Measurements from ENCODE around the gene CDS1. TPM values are rescaled to one million over a fixed set of nuclear protein-coding genes. Genes with fewer than 3 reads are reported as not detected.
"Not testable (repeated sequence)": the region's sequence is repeated elsewhere in the genome, so short reads cannot be mapped to it uniquely, and the experiment has no call there.

CDS1 gene
- total and polyA plus RNA-seq, 12 donors, result 0.28 to 1.2 (median 0.52) TPM

- ATAC-seq (peak in 1 of 8 donors; percentile 7), DNase-seq (no peak)
- WGBS, 2 donors, result 90 to 95% methylated on average over 5 of the region's 5 CpGs
- no peak for TF ChIP-seq CTCF (IDR thresholded peaks at IDR 0.05)
- peaks cover 0 to 100% (median 35%) of the 10 kb centered on the region in 9 donors for H3K36me3 ChIP-seq
- no peaks in the 10 kb centered on the region for H3K9me3 ChIP-seq
- H3K4me3 ChIP-seq, result no peak overlapping the region
- no peaks in the 10 kb centered on the region for H3K27me3 ChIP-seq
- peaks cover 4 to 28% (median 17%) of the 10 kb centered on the region in 9 donors for H3K4me1 ChIP-seq
- no peak overlapping the region for H3K27ac ChIP-seq
- intact Hi-C loops (cut with DNase I), result no loop called here
Measured at GRCh38 chr4:84677995-84678394, 95.1 kb downstream of the CDS1 start.

- intact Hi-C loops (cut with DNase I), result no loop called here
- H3K9me3 ChIP-seq, result no peaks in the 10 kb centered on the region
- WGBS, 2 donors, result 92 to 93% methylated on average over 14 of the region's 14 CpGs
- H3K36me3 ChIP-seq, result peaks cover 0 to 100% (median 44%) of the 10 kb centered on the region in 9 donors
- ATAC-seq (no peak), DNase-seq (no peak)
- no peak for TF ChIP-seq CTCF (IDR thresholded peaks at IDR 0.05)
- no peak overlapping the region for H3K27ac ChIP-seq
- no peaks in the 10 kb centered on the region for H3K27me3 ChIP-seq
- H3K4me3 ChIP-seq, result no peak overlapping the region
- peaks cover 4 to 34% (median 22%) of the 10 kb centered on the region in 9 donors for H3K4me1 ChIP-seq
Measured at GRCh38 chr4:84678976-84679744, 96.2 kb downstream of the CDS1 start.

GRCh38 chr4:84680956-84681355 is 98.0 kb downstream of the CDS1 start:
- intact Hi-C loops (cut with DNase I), result loop anchor here in 1 of 10 donors (5.0 kb wide), 1 partner anchor 99 kb away; the partner anchor contains the start of gene CDS1
- Histone ChIP-seq H3K4me3 (no peak overlapping the region), H3K27me3 (no peaks in the 10 kb centered on the region), H3K36me3 (peaks cover 0 to 100% (median 45%) of the 10 kb centered on the region in 9 donors), H3K27ac (peak overlapping the region in 3 of 10 donors; percentile 21 to 70 (median 58)), H3K4me1 (peaks cover 4 to 34% (median 22%) of the 10 kb centered on the region in 9 donors), H3K9me3 (no peaks in the 10 kb centered on the region)
- DNase-seq, result no peak
- no peak for ATAC-seq
- no peak for TF ChIP-seq CTCF (IDR thresholded peaks at IDR 0.05)
- 95 to 97% methylated on average over 4 of the region's 4 CpGs for WGBS, 2 donors

- TF ChIP-seq CTCF (IDR thresholded peaks at IDR 0.05), result peak in 3 of 9 donors; percentile 24 to 31 (median 25)
- H3K36me3 ChIP-seq, result peaks cover 0 to 100% (median 44%) of the 10 kb centered on the region in 9 donors
- no peaks in the 10 kb centered on the region for H3K27me3 ChIP-seq
- intact Hi-C loops (cut with DNase I), result loop anchor here in 1 of 10 donors (5.0 kb wide), 1 partner anchor 99 kb away; the partner anchor contains the start of gene CDS1
- no peak overlapping the region for H3K4me3 ChIP-seq
- 63 to 70% methylated on average over 2 of the region's 2 CpGs for WGBS, 2 donors
- H3K9me3 ChIP-seq, result no peaks in the 10 kb centered on the region
- peaks cover 4 to 31% (median 22%) of the 10 kb centered on the region in 9 donors for H3K4me1 ChIP-seq
- peak overlapping the region in 7 of 10 donors; percentile 25 to 78 (median 42) for H3K27ac ChIP-seq
- DNase-seq (peak in 1 of 2 donors; percentile 19), ATAC-seq (peak; percentile 79 to 92 (median 87))
Measured at GRCh38 chr4:84681486-84682274, 98.8 kb downstream of the CDS1 start.

GRCh38 chr4:84682661-84683060 is 99.7 kb downstream of the CDS1 start:
- H3K4me3 ChIP-seq, DNase-seq, H3K27me3 ChIP-seq, H3K9me3 ChIP-seq: not testable (repeated sequence)
- Histone ChIP-seq H3K36me3 (peaks cover 0 to 100% (median 42%) of the 10 kb centered on the region in 9 donors), H3K27ac (peak overlapping the region in 6 of 10 donors; percentile 25 to 78 (median 50)), H3K4me1 (peaks cover 4 to 31% (median 20%) of the 10 kb centered on the region in 9 donors)
- intact Hi-C loops (cut with DNase I), result loop anchor here in 1 of 10 donors (5.0 kb wide), 1 partner anchor 100 kb away; the partner anchor contains the start of gene CDS1
- WGBS, 2 donors, result 83 to 85% methylated on average over 4 of the region's 4 CpGs
- ATAC-seq, result peak in 1 of 8 donors; percentile 4

Data from heart right ventricle (tissue), 16 donors.